Loucy (cell line): ENCODE measurements around the gene RNASEH2C.

Source experiments
- EZH2phosphoT487 ChIP-seq: fragments of 200-600 bp; IDR thresholded peaks from 2 replicates; pipeline ENCODE4 v1.6.1; 2018; ENCODE audit warnings: antibody characterized with exemption, mild to moderate bottlenecking, moderate library complexity, borderline replicate concordance
- TF ChIP-seq, protein P1 (sequence below): fragments of 200-600 bp; sonication (generic); conservative IDR thresholded peaks from 2 replicates; pipeline ENCODE4 v1.5.1; 2014; ENCODE audit warnings: mild to moderate bottlenecking, antibody characterized with exemption, low read length

DNA sequence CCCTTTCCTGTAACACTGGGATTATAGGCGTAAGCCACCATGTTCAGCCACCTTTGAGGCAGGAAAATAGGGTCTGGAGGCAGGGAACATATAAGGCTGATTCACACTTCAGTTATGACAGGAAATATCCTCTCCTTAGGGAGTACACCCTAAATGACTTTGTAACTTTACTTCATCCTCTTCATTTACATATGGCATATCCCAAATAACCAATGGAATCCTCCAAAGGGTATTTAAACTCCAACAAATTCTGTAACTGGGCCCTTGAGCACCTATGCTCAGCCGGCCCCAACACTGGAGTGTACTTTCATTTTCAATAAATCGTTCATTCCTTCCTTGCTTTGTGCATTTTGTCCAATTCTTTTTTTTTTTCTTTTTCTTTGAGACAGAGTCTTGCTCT, 10.2 kb downstream of the RNASEH2C start:
- TF ChIP-seq, protein P1, sequence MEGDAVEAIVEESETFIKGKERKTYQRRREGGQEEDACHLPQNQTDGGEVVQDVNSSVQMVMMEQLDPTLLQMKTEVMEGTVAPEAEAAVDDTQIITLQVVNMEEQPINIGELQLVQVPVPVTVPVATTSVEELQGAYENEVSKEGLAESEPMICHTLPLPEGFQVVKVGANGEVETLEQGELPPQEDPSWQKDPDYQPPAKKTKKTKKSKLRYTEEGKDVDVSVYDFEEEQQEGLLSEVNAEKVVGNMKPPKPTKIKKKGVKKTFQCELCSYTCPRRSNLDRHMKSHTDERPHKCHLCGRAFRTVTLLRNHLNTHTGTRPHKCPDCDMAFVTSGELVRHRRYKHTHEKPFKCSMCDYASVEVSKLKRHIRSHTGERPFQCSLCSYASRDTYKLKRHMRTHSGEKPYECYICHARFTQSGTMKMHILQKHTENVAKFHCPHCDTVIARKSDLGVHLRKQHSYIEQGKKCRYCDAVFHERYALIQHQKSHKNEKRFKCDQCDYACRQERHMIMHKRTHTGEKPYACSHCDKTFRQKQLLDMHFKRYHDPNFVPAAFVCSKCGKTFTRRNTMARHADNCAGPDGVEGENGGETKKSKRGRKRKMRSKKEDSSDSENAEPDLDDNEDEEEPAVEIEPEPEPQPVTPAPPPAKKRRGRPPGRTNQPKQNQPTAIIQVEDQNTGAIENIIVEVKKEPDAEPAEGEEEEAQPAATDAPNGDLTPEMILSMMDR, result no peak
- TF ChIP-seq EZH2phosphoT487, result no peak
